Esophagus muscularis mucosa (tissue), 4 donors: ENCODE data around the gene ZFP91. TPM values are rescaled to one million over a fixed set of nuclear protein-coding genes. Genes with fewer than 3 reads are reported as not detected.

ENCODE experiments used
- DNase-seq: peaks from one replicate; pipeline ENCODE4 v3.0.0-alpha.2; 2017; ENCODE audit errors: extremely low spot score
- H3K27ac ChIP-seq, 4 donors: fragments of 200-600 bp; sonication (generic); replicated peaks in 1 of 4; 1 replicate in 3 of 4; 2 replicates in 1 of 4; pipeline ENCODE4 v1.5.1; 2016 to 2019; ENCODE audit warnings: mild to moderate bottlenecking in 1 of 4
- H3K27me3 ChIP-seq, 4 donors: fragments of 200-600 bp; sonication (generic); one replicate each; pipeline versions ENCODE4 v1.5.1 to v1.6.0; 2016 to 2019
- H3K36me3 ChIP-seq, 4 donors: fragments of 200-600 bp; sonication (generic); one replicate each; pipeline ENCODE4 v1.5.1; 2016 to 2019
- H3K4me1 ChIP-seq, 4 donors: fragments of 200-600 bp; sonication (generic); one replicate each; pipeline ENCODE4 v1.5.1; 2016 to 2019
- H3K4me3 ChIP-seq, 4 donors: fragments of 200-600 bp; sonication (generic); 1 replicate in 2 of 4; 2 replicates in 2 of 4; pipeline ENCODE4 v1.5.1; 2016 to 2019; ENCODE audit warnings: mild to moderate bottlenecking in 4 of 4, moderate library complexity in 1 of 4
- H3K9me3 ChIP-seq, 4 donors: fragments of 200-600 bp; sonication (generic); 1 replicate in 3 of 4; 2 replicates in 1 of 4; pipeline ENCODE4 v1.5.1; 2016 to 2019
- EP300 ChIP-seq: sonication (generic); formaldehyde crosslinking; IDR thresholded peaks from one replicate; pipeline ENCODE4 v1.6.1; 2017; ENCODE audit warnings: antibody characterized with exemption
- POLR2A ChIP-seq: fragments of 450-650 bp; IDR thresholded peaks from one replicate; pipeline ENCODE4 v1.6.1; 2017; ENCODE audit warnings: antibody characterized with exemption, moderate library complexity, mild to moderate bottlenecking, low read depth
- POLR2AphosphoS5 ChIP-seq, 2 donors: sonication (generic); formaldehyde crosslinking; IDR thresholded peaks; one replicate each; pipeline ENCODE4 v1.6.1; 2017; ENCODE audit warnings: antibody characterized with exemption in 2 of 2
- WGBS: methylation state at CpG from one replicate; pipeline ENCODE4 v1.1.5; 2018; 5-methylcytosine and 5-hydroxymethylcytosine counted together
- intact Hi-C: fragments of 100-400 bp; cut with DNase I; formaldehyde crosslinking; loops from one replicate; pipeline ENCODE4 v1.15.1; 2023
- total RNA-seq, 4 donors: library from RNA; depleted of rRNA; stranded (reverse); fragments of >200 nt; gene quantifications; one replicate each; pipeline versions ENCODE4 v1.1.0 to v1.2.1, GENCODE V29; 2016
- TF ChIP-seq, protein P1 (sequence below), 3 experiments: fragments of 200-600 bp in 2 of 3; fragments of 450-650 bp in 1 of 3; sonication (generic) in 2 of 3; IDR thresholded peaks; one replicate each; pipeline ENCODE4 v1.5.1; 2017 to 2019; ENCODE audit warnings: antibody characterized with exemption in 3 of 3, mild to moderate bottlenecking in 2 of 3, moderate library complexity in 1 of 3

The ZFP91 gene
- total RNA-seq, 4 donors from 2014 or later = 71.1 to 90.2 (median 77.7) TPM

DNA sequence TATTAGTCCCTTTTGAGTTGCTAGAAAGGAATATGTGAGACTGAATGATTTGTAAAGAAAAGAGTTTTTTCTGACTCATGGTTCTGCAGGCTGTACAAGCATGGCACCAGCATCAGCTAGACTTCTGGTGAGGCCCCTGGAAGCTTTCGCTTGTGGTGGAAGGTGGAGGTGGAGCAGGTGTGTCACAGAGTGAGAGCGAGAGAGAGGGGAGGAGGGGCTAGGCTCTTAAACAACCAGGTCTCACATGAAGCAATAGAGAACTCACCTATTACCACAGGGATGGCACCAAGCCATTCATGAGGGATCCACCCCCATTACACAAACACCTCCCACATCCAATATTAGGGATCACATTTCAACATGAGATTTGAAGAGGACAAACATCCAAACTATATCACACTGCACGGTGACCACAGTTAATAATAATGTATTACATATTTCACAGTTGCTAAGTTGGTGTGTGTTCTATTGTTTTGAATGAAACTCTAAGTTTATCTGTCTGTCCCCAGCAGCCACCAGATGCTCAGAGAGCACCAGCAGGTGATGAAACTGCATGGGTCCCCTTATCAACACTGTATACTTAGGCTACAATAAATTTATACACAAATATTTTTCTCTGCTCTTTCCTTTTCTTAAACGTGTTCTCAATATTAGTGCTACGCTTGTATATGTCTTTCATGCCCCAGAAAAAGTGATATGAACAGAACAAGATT, 14.1 kb downstream of the ZFP91 start:
- TF ChIP-seq, protein P1, sequence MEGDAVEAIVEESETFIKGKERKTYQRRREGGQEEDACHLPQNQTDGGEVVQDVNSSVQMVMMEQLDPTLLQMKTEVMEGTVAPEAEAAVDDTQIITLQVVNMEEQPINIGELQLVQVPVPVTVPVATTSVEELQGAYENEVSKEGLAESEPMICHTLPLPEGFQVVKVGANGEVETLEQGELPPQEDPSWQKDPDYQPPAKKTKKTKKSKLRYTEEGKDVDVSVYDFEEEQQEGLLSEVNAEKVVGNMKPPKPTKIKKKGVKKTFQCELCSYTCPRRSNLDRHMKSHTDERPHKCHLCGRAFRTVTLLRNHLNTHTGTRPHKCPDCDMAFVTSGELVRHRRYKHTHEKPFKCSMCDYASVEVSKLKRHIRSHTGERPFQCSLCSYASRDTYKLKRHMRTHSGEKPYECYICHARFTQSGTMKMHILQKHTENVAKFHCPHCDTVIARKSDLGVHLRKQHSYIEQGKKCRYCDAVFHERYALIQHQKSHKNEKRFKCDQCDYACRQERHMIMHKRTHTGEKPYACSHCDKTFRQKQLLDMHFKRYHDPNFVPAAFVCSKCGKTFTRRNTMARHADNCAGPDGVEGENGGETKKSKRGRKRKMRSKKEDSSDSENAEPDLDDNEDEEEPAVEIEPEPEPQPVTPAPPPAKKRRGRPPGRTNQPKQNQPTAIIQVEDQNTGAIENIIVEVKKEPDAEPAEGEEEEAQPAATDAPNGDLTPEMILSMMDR (IDR thresholded peaks at IDR 0.05) = no peak
- TF ChIP-seq EP300 = no peak
- TF ChIP-seq POLR2A = no peak
- no peak for TF ChIP-seq POLR2AphosphoS5 (IDR thresholded peaks at IDR 0.05)
- Histone ChIP-seq H3K4me3 (no peak overlapping the region), H3K9me3 (no peaks in the 10 kb centered on the region), H3K27ac (no peak overlapping the region), H3K36me3 (peaks cover 0 to 14% (median 0%) of the 10 kb centered on the region in 4 donors), H3K27me3 (no peaks in the 10 kb centered on the region), H3K4me1 (peaks cover 22 to 39% (median 29%) of the 10 kb centered on the region in 4 donors)
- intact Hi-C loops = no loop called here
- 96% methylated on average over 5 of the region's 5 CpGs for WGBS
- DNase-seq = no peak

DNA sequence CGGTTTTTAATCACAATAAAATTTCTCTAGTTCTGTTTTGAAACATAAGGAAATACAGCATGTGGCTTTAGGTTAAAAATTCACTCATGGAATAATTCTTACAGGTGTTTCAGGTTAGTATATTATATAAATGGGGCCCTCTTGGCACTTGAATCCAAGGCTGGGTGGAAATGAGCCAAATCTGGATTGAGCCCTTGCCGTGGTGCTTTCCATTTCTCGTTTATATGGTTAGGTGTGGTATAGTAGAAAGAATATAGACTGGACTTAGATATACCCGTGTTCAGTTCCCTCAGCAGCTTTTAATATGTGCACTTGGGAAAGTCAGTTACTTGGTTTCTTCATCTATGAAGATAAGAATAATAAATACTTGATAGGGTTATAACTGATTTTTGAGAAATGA, 16.0 kb downstream of the ZFP91 start:
- Histone ChIP-seq H3K4me1 (peaks cover 21 to 46% (median 28%) of the 10 kb centered on the region in 4 donors), H3K9me3 (no peaks in the 10 kb centered on the region), H3K4me3 (no peak overlapping the region), H3K27me3 (no peaks in the 10 kb centered on the region), H3K36me3 (peaks cover 0 to 14% (median 0%) of the 10 kb centered on the region in 4 donors), H3K27ac (no peak overlapping the region)
- intact Hi-C loops = no loop called here
- 87% methylated on average over 4 of the region's 4 CpGs for WGBS
- TF ChIP-seq POLR2AphosphoS5 (IDR thresholded peaks at IDR 0.05) = no peak
- no peak for TF ChIP-seq POLR2A
- TF ChIP-seq, protein P1 (IDR thresholded peaks at IDR 0.05) = no peak
- no peak for TF ChIP-seq EP300
- DNase-seq = no peak

GRCh38 chr11:58596621-58597020, 17.8 kb downstream of the ZFP91 start:
- H3K4me3 ChIP-seq = no peak overlapping the region
- H3K9me3 ChIP-seq = no peaks in the 10 kb centered on the region
- H3K27ac ChIP-seq = no peak overlapping the region
- no peak for TF ChIP-seq POLR2AphosphoS5 (IDR thresholded peaks at IDR 0.05)
- TF ChIP-seq, protein P1 (IDR thresholded peaks at IDR 0.05) = no peak
- no peak for TF ChIP-seq POLR2A
- TF ChIP-seq EP300 = no peak
- no peak for DNase-seq
- H3K4me1 ChIP-seq = peaks cover 24 to 60% (median 35%) of the 10 kb centered on the region in 4 donors
- 96% methylated on average over 3 of the region's 3 CpGs for WGBS
- H3K27me3 ChIP-seq = no peaks in the 10 kb centered on the region
- intact Hi-C loops = no loop called here
- peaks cover 0 to 14% (median 0%) of the 10 kb centered on the region in 4 donors for H3K36me3 ChIP-seq

DNA sequence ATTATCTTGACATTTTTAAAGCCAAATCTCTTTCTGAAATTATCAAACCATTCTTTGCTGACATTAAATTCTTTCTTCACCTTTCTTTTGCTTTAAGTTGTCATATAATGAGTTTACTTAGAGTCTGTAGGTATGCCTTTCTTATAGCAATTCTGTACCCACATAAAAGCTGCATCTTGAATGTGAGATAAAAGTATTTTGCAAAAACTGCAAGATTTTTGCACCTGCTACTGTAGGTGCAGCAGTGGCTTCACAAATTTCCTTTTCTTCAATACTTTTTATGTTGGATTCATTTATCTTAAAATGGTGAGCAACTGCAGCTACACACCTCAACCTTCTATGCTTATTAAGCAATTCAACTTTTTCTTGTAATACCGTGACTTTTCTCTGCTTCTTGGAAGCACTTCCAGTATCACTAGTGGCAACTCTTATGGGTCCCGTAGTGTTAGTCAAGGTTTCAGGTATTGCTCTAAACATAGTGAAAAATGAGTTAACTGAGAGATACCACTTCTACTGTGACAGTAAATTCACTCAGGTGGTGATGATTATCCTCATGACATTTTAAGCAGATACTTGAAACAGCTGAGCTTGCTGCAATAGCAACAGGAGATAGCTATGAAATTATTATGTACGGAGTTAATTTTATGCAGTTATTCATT, 18.8 kb downstream of the ZFP91 start:
- H3K4me1 ChIP-seq = peaks cover 22 to 60% (median 34%) of the 10 kb centered on the region in 4 donors
- H3K27me3 ChIP-seq = no peaks in the 10 kb centered on the region
- intact Hi-C loops = no loop called here
- H3K9me3 ChIP-seq = no peaks in the 10 kb centered on the region
- no peak for DNase-seq
- no peak overlapping the region for H3K4me3 ChIP-seq
- H3K27ac ChIP-seq = no peak overlapping the region
- H3K36me3 ChIP-seq = peaks cover 0 to 10% (median 0%) of the 10 kb centered on the region in 4 donors
- TF ChIP-seq POLR2AphosphoS5 (IDR thresholded peaks at IDR 0.05) = no peak
- WGBS = 70% methylated on average over 3 of the region's 3 CpGs

GRCh38 chr11:58600510-58600909, 21.6 kb downstream of the ZFP91 start:
- 77% methylated on average over 2 of the region's 2 CpGs for WGBS
- Histone ChIP-seq H3K4me3 (no peak overlapping the region), H3K27me3 (no peaks in the 10 kb centered on the region), H3K4me1 (peaks cover 10 to 48% (median 18%) of the 10 kb centered on the region in 4 donors), H3K27ac (no peak overlapping the region), H3K36me3 (peaks cover 0 to 6% (median 0%) of the 10 kb centered on the region in 4 donors), H3K9me3 (no peaks in the 10 kb centered on the region)
- intact Hi-C loops = no loop called here
- TF ChIP-seq POLR2A (no peak), POLR2AphosphoS5 (IDR thresholded peaks at IDR 0.05) (no peak), EP300 (no peak)
- TF ChIP-seq, protein P1 (IDR thresholded peaks at IDR 0.05) = no peak
- DNase-seq = no peak
